T-cell (primary cell): ENCODE data around the gene NAPSA. TPM values are rescaled to one million over a fixed set of nuclear protein-coding genes. Genes with fewer than 3 reads are reported as not detected.
"Not testable (repeated sequence)": the region's sequence is repeated elsewhere in the genome, so short reads cannot be mapped to it uniquely, and the experiment has no call there.

ENCODE experiments used
- ATAC-seq, 4 experiments: fragments of 200-7000 bp in 3 of 4; fragments of 150-1000 bp in 1 of 4; cut with Tn5 transposase; replicated peaks in 1 of 4; 1 replicate in 3 of 4; 2 replicates in 1 of 4; pipeline ENCODE4 v1.10.0; 2021; ENCODE audit warnings: moderate library complexity in 3 of 4, mild to moderate bottlenecking in 2 of 4, moderate number of reproducible peaks in 1 of 4
- CTCF ChIA-PET, 2 donors: fragments of 300-600 bp; sonication (Branson Sonifier 250); formaldehyde crosslinking; loops; one replicate each; lab custom pipeline; 2022; ENCODE audit warnings: antibody characterized with exemption in 2 of 2; lab: Charles Lee
- POLR2A ChIA-PET, 2 donors: fragments of 300-600 bp; sonication (Branson Sonifier 250); formaldehyde crosslinking; loops; one replicate each; lab custom pipeline; 2022; ENCODE audit warnings: antibody characterized with exemption in 2 of 2; lab: Charles Lee
- DNase-seq, 35 experiments: peaks; one replicate each; pipeline versions ENCODE4 v3.0.0 to v3.0.0-alpha.2; 2013 to 2023
- H3K27ac ChIP-seq: one replicate; pipeline ENCODE4 v1.5.1; 2013; ENCODE audit warnings: low read length
- H3K27me3 ChIP-seq, 2 experiments: replicated peaks in 1 of 2; 1 replicate in 1 of 2; 2 replicates in 1 of 2; pipeline versions ENCODE4 v1.6.1 to v1.7.0; 2013; ENCODE audit warnings: low read length in 1 of 2, mixed read lengths in 1 of 2; ENCODE audit not compliant: control insufficient read depth in 2 of 2, insufficient read depth in 2 of 2; ENCODE audit errors: extremely low read depth in 1 of 2
- H3K36me3 ChIP-seq, 2 donors: 1 replicate in 1 of 2; 2 replicates in 1 of 2; pipeline versions ENCODE4 v1.6.1 to v1.7.0; 2013; ENCODE audit warnings: low read length in 1 of 2; ENCODE audit not compliant: control insufficient read depth in 2 of 2, insufficient read depth in 1 of 2; ENCODE audit errors: extremely low read depth in 1 of 2
- H3K4me1 ChIP-seq, 2 experiments: 1 replicate in 1 of 2; 2 replicates in 1 of 2; pipeline versions ENCODE4 v1.6.1 to v1.7.0; 2013; ENCODE audit warnings: low read length in 2 of 2, mixed read lengths in 1 of 2; ENCODE audit not compliant: insufficient read depth in 2 of 2, control insufficient read depth in 1 of 2; ENCODE audit errors: extremely low read depth in 1 of 2
- H3K4me3 ChIP-seq, 2 donors: 1 replicate in 1 of 2; 2 replicates in 1 of 2; pipeline versions ENCODE4 v1.5.1 to v1.7.0; 2013; ENCODE audit warnings: mild to moderate bottlenecking in 2 of 2, low read length in 1 of 2, moderate library complexity in 1 of 2; ENCODE audit not compliant: control insufficient read depth in 1 of 2; ENCODE audit errors: extremely low read depth in 1 of 2
- H3K9me3 ChIP-seq: 2 replicates; pipeline ENCODE4 v1.7.0; 2013
- H3K27ac Mint-ChIP-seq, 2 donors: one replicate each; pipeline ENCODE4 v1.8.0; 2020 to 2021; ENCODE audit warnings: mild to moderate bottlenecking in 2 of 2, mixed read lengths in 2 of 2
- H3K27me3 Mint-ChIP-seq, 2 donors: one replicate each; pipeline ENCODE4 v1.8.0; 2021 to 2022; ENCODE audit warnings: mixed read lengths in 2 of 2
- H3K36me3 Mint-ChIP-seq: one replicate; pipeline ENCODE4 v1.8.0; 2021; ENCODE audit warnings: mixed read lengths
- H3K4me1 Mint-ChIP-seq, 3 donors: one replicate each; pipeline ENCODE4 v1.8.0; 2020 to 2022; ENCODE audit warnings: mixed read lengths in 3 of 3, mild to moderate bottlenecking in 1 of 3
- H3K4me3 Mint-ChIP-seq, 3 donors: one replicate each; pipeline ENCODE4 v1.8.0; 2020 to 2022; ENCODE audit warnings: mild to moderate bottlenecking in 3 of 3, mixed read lengths in 3 of 3, moderate library complexity in 3 of 3
- H3K9me3 Mint-ChIP-seq, 3 donors: one replicate each; pipeline ENCODE4 v1.8.0; 2020 to 2022; ENCODE audit warnings: mixed read lengths in 3 of 3
- WGBS: methylation state at CpG from one replicate; pipeline ENCODE4 v1.1.5; 2013; ENCODE audit warnings: missing lambda C conversion rate; ENCODE audit not compliant: insufficient coverage; 5-methylcytosine and 5-hydroxymethylcytosine counted together
- total RNA-seq, 35 experiments: library from RNA in 6 of 35; stranded (reverse) in 6 of 35; fragments of 120-200 nt in 1 of 35; gene quantifications; one replicate each; pipeline versions ENCODE4 v1.2.1 to v1.2.4 and lab custom pipeline; 2013 to 2026

NAPSA gene
- total RNA-seq, 5 donors from 2014 or later (not counting 1 experiment from before 2014, with no cell fraction given), result 2.6 to 7.1 (median 3.0) TPM

DNA sequence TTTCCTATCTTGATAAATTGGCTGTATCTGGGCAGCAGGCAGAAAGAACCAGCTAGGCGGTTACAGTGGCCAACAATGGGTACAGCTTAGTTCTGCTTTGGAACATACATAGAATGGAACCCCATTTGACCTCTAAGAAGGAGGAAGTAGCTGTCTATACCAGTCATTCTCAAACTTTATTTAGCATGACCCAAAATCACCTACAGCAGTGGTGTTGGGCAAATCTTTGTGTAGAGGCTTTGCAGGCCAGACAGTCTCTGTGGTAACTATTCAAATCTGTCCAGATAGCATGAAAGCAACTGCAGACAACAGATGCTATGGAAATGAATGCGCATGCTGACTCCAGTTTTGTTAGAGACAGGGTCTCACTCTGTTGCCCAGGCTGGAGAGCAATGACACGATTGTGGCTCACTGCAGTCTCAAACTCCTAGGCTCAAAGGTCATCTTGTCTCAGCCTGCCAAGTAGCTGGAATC is 24.3 kb downstream of the NAPSA start:
- ChIA-PET POLR2A (interaction anchor here (0.5 kb wide), 2 partner anchors 12 to 82 kb away, joined by 5 to 6 read pairs; no protein-coding TSS in a partner anchor), CTCF (interaction anchor here in 1 of 2 donors (0.5 kb wide), 1 partner anchor 12 kb away, joined by 4 read pairs; no protein-coding TSS in a partner anchor)
- Mint-ChIP-seq H3K4me1 (peaks cover 0 to 5% (median 0%) of the 10 kb centered on the region in 3 donors), H3K9me3 (peaks cover 5 to 6% (median 5%) of the 10 kb centered on the region in 3 donors), H3K4me3 (no peak overlapping the region), H3K27ac (peak overlapping the region in 1 of 2 donors; percentile 23), H3K27me3 (peaks cover 3 to 5% of the 10 kb centered on the region in 2 donors), H3K36me3 (no peaks in the 10 kb centered on the region)
- no peak for ATAC-seq
- WGBS, result 100% methylated on average over 2 of the region's 3 CpGs
- Histone ChIP-seq H3K27ac (no peak overlapping the region), H3K4me3 (no peak overlapping the region), H3K27me3 (peaks cover 0 to 19% of the 10 kb centered on the region in 2 experiments), H3K4me1 (no peaks in the 10 kb centered on the region), H3K9me3 (no peaks in the 10 kb centered on the region), H3K36me3 (no peaks in the 10 kb centered on the region)
- no peak for DNase-seq

DNA sequence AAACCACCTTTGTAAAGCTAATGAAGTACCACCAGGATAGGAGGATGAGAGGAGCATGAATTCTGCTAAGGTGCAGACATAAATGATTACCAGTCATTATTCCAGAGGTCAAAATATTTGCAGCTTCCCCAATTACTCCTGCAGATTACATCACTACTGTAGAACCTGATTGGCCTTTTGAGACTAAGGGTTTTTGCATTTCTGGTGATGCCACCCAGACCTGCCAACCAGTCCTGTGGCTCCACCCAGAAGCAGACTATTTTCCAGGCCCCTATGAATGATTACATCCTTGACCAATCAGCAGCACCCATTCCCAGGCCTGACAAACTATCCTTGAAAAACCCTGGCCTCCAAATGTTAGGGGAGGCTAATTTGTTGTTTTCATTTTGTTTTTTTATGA is 25.1 kb downstream of the NAPSA start:
- Histone ChIP-seq H3K4me1 (no peaks in the 10 kb centered on the region), H3K27me3 (peaks cover 0 to 21% of the 10 kb centered on the region in 2 experiments), H3K4me3 (no peak overlapping the region), H3K9me3 (no peaks in the 10 kb centered on the region), H3K36me3 (no peaks in the 10 kb centered on the region), H3K27ac (no peak overlapping the region)
- DNase-seq (no peak), ATAC-seq (no peak)
- Mint-ChIP-seq H3K27ac (no peak overlapping the region), H3K36me3 (no peaks in the 10 kb centered on the region), H3K4me1 (peaks cover 0 to 7% (median 2%) of the 10 kb centered on the region in 3 donors), H3K4me3 (no peak overlapping the region), H3K27me3 (peaks cover 9 to 11% of the 10 kb centered on the region in 2 donors), H3K9me3 (peaks cover 5 to 6% (median 5%) of the 10 kb centered on the region in 3 donors)
- ChIA-PET CTCF (no interaction called here), POLR2A (interaction anchor here in 1 of 2 donors (0.5 kb wide), 1 partner anchor 12 kb away, joined by 5 read pairs; no protein-coding TSS in a partner anchor)

DNA sequence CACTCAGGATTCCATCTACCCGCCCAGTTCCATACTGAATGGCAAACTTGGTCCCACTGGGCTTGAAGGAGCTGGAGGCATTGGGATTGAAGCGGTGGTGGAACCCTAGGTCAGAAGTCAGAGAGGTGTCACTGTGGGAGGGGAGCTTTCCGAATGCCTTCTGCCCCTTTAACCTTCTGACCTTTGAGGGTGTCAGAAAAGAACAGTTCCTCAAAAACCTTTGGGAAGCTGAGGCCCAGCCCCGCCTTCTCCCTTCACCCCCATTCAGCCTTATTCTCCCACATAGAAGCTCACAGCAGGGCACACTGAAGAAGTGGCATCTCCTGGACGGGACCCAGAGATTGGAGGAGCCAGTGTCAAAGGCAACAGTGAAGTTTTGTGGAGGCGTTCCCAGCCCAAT is 28.4 kb downstream of the NAPSA start:
- H3K36me3 ChIP-seq, ATAC-seq, DNase-seq, H3K27ac ChIP-seq, H3K9me3 Mint-ChIP-seq, CTCF ChIA-PET, H3K36me3 Mint-ChIP-seq, H3K27ac Mint-ChIP-seq, H3K4me3 ChIP-seq, H3K4me3 Mint-ChIP-seq, H3K9me3 ChIP-seq, POLR2A ChIA-PET: not testable (repeated sequence)
- Histone ChIP-seq H3K27me3 (peaks cover 0 to 45% of the 10 kb centered on the region in 2 experiments), H3K4me1 (peaks cover 2 to 23% of the 10 kb centered on the region in 2 experiments)
- no CpG with 5 or more reads among the region's 6 CpGs for WGBS
- Mint-ChIP-seq H3K4me1 (peaks cover 9 to 27% (median 22%) of the 10 kb centered on the region in 3 donors), H3K27me3 (peaks cover 21 to 32% of the 10 kb centered on the region in 2 donors)

DNA sequence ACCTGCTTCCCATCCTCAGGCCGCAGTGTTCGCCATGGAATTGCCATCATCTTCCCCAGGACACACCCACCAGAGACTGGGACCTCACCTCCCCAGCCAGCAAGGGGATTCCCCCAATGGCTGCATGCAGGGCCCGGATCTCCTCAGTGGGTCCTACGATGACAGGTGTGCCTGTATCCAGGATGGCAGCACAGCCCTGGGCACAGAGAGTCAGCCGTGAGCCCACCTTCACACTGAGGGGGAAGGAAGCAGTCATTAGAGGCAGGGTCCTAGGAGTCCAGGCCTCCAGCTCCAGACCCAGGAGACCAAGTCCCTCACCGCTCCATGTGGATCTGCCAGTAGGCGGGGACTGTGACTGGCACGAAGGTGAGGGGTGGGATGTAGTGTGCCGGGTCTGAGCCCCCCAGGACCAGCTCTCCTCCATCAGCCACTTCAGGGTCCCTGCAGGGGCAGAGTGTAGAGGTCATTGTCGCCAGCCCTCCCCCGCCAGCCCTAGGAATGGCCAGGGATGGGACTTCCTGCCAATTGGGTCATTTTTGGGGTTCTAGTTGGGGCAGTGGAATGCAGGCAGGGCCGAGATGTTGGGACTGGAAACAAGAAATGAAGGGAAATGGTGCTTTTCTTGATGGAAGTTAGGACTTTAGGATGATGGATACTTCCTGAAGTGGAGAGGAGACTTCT is 30.6 kb downstream of the NAPSA start:
- Histone ChIP-seq H3K4me3 (no peak overlapping the region), H3K4me1 (peaks cover 3 to 45% of the 10 kb centered on the region in 2 experiments), H3K27ac (no peak overlapping the region), H3K9me3 (no peaks in the 10 kb centered on the region), H3K27me3 (peaks cover 0 to 64% of the 10 kb centered on the region in 2 experiments), H3K36me3 (no peaks in the 10 kb centered on the region)
- POLR2A ChIA-PET, result interaction anchor here in 1 of 2 donors (0.8 kb wide), 1 partner anchor 186 kb away, joined by 6 read pairs; no protein-coding TSS in a partner anchor
- no peak for ATAC-seq
- WGBS, result 97% methylated on average over 8 of the region's 12 CpGs
- Mint-ChIP-seq H3K4me3 (peak overlapping the region; percentile 17 to 84 (median 60)), H3K36me3 (no peaks in the 10 kb centered on the region), H3K4me1 (peaks cover 30 to 46% (median 37%) of the 10 kb centered on the region in 3 donors), H3K9me3 (peaks cover 0 to 5% (median 0%) of the 10 kb centered on the region in 3 donors), H3K27me3 (peaks cover 40 to 49% of the 10 kb centered on the region in 2 donors), H3K27ac (peak overlapping the region in 1 of 2 donors; percentile 29)
- DNase-seq, result no peak
- CTCF ChIA-PET, result interaction anchor here in 1 of 2 donors (0.5 kb wide), 1 partner anchor 390 kb away, joined by 7 read pairs; no protein-coding TSS in a partner anchor

DNA sequence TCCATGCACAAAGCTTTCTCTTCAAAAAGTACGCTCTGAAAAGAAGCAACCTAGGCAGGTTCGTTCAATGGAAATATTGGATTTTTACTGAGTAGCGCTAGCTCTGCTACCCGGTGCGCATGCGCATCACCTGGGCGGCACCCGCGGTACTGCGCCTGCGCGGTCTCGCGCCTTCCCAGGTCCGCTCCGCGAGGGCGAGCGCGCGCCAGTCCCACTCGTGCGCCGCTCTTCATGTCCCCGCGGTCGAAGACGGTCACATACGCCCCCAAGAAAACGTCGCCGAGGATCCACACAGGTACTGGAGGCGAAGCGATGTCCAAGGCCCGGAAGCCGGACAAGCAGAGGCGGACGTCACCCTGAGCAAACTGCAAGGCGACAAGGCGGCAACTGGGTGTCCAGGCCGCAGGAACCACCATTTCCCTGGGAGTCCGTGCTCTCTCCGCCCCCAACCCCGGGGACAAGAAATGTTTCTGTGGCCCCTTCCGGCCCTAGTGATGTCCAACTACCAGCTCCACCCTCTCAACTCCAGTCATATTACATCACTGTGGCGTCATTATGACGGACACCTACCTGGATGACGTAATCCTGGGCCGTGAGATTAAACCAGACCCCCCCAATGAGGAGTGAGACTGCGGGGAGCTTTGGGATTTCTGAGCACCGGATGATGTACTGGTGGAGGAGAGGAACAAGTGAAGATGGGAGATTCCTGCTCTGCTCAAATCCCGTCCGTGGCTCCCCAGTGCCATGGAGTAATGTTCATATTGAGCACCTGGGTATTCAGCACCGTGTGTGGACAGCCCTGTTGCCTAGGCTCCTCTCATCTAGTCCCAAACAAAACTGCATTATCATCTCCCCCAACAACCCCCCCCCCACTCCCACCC is 31.5 kb downstream of the NAPSA start:
- Mint-ChIP-seq H3K36me3 (peaks cover 4% of the 10 kb centered on the region), H3K27me3 (peaks cover 49 to 58% of the 10 kb centered on the region in 2 donors), H3K9me3 (peaks cover 3 to 10% (median 5%) of the 10 kb centered on the region in 3 donors), H3K4me1 (peaks cover 38 to 55% (median 46%) of the 10 kb centered on the region in 3 donors), H3K4me3 (peak overlapping the region; percentile 83 to 86 (median 84)), H3K27ac (peak overlapping the region; percentile 91 to 93)
- ChIA-PET CTCF (interaction anchor here in 1 of 2 donors (0.6 to 1.6 kb wide), 3 partner anchors 23 to 391 kb away, joined by 3 to 9 read pairs (median 6); no protein-coding TSS in a partner anchor), POLR2A (no interaction called here)
- peaks cover 0 to 73% of the 10 kb centered on the region in 2 experiments for H3K27me3 ChIP-seq
- H3K4me1 ChIP-seq, result peaks cover 3 to 54% of the 10 kb centered on the region in 2 experiments
- DNase-seq (peak in 23 of 35 experiments; percentile 45 to 90 (median 72)), ATAC-seq (peak; percentile 9 to 43 (median 30))
- 15% methylated on average over 49 of the region's 54 CpGs for WGBS
- H3K27ac ChIP-seq, result peak overlapping the region; percentile 52
- H3K9me3 ChIP-seq, result no peaks in the 10 kb centered on the region
- H3K36me3 ChIP-seq, result no peaks in the 10 kb centered on the region
- peak overlapping the region; percentile 52 to 53 for H3K4me3 ChIP-seq
